SK-N-SH (cell line): ENCODE data around the gene UBE2E2. TPM values are rescaled to one million over a fixed set of nuclear protein-coding genes. Genes with fewer than 3 reads are reported as not detected.

Experiments
- CTCF ChIA-PET: fragments of 300-600, 350-600 bp; formaldehyde crosslinking; extraction: SDS; loops from one replicate; lab custom pipeline; 2021; lab: Yijun Ruan, JAX
- POLR2A ChIA-PET: fragments of 350-600 bp; sonication (Branson Sonifier 250); formaldehyde crosslinking; extraction: SDS; loops from one replicate; lab custom pipeline; 2020; ENCODE audit warnings: antibody characterized with exemption, inconsistent platforms; lab: Yijun Ruan, JAX
- DNase-seq: peaks from one replicate; pipeline ENCODE4 v3.0.0; 2012
- H2AFZ ChIP-seq: fragments of 200-600 bp; sonication (generic); 2 replicates; pipeline ENCODE4 v1.8.1; 2016; ENCODE audit warnings: antibody characterized with exemption, mild to moderate bottlenecking, low read depth
- H3F3A ChIP-seq: fragments of 200-600 bp; sonication (generic); replicated peaks from 2 replicates; pipeline ENCODE3; 2016; ENCODE audit warnings: antibody characterized with exemption, mild to moderate bottlenecking; ENCODE audit not compliant: insufficient read depth
- H3K27ac ChIP-seq, 2 experiments: fragments of 200-500 bp in 1 of 2; fragments of 200-600 bp in 1 of 2; sonication (Bioruptor generic) in 1 of 2; sonication (generic), shearing (Covaris generic) in 1 of 2; 2 replicates each; pipeline versions ENCODE4 v1.5.1 to v1.6.1; 2014 to 2016; ENCODE audit warnings: low read depth in 2 of 2, inconsistent platforms in 1 of 2, low read length in 1 of 2, mild to moderate bottlenecking in 1 of 2, mixed read lengths in 1 of 2
- H3K27me3 ChIP-seq: fragments of 200-600 bp; sonication (generic), shearing (Covaris generic); 2 replicates; pipeline ENCODE4 v1.6.1; 2016; ENCODE audit warnings: mixed run types; ENCODE audit not compliant: insufficient read depth
- H3K36me3 ChIP-seq, 2 experiments: fragments of 200-500 bp in 1 of 2; fragments of 200-600 bp in 1 of 2; sonication (Bioruptor generic) in 1 of 2; sonication (generic) in 1 of 2; replicated peaks in 1 of 2; 2 replicates each; pipeline versions ENCODE3 to v1.5.1; 2014 to 2016; ENCODE audit warnings: low read length in 1 of 2, mild to moderate bottlenecking in 1 of 2; ENCODE audit not compliant: insufficient read depth in 2 of 2, control insufficient read depth in 1 of 2
- H3K4me1 ChIP-seq, 2 experiments: fragments of 200-500 bp in 1 of 2; fragments of 200-600 bp in 1 of 2; sonication (Bioruptor generic) in 1 of 2; sonication (generic), shearing (Covaris generic) in 1 of 2; 2 replicates each; pipeline versions ENCODE4 v1.5.1 to v1.6.1; 2014 to 2016; ENCODE audit warnings: low read depth in 1 of 2, low read length in 1 of 2, mixed run types in 1 of 2; ENCODE audit not compliant: insufficient read depth in 2 of 2, control insufficient read depth in 1 of 2
- H3K4me2 ChIP-seq: fragments of 200-600 bp; sonication (generic), shearing (Covaris generic); 2 replicates; pipeline ENCODE4 v1.6.1; 2017; ENCODE audit warnings: mixed run types
- H3K4me3 ChIP-seq, 2 experiments: fragments of 200-500 bp in 1 of 2; fragments of 200-600 bp in 1 of 2; sonication (Bioruptor generic) in 1 of 2; sonication (generic), shearing (Covaris generic) in 1 of 2; 2 replicates each; pipeline versions ENCODE4 v1.5.1 to v1.8.1; 2014 to 2016; ENCODE audit warnings: low read depth in 2 of 2, inconsistent platforms in 1 of 2, low read length in 1 of 2, mild to moderate bottlenecking in 1 of 2, mixed read lengths in 1 of 2, moderate library complexity in 1 of 2
- H3K79me2 ChIP-seq: fragments of 200-600 bp; sonication (generic); 2 replicates; pipeline ENCODE4 v1.8.1; 2017; ENCODE audit warnings: mild to moderate bottlenecking; ENCODE audit not compliant: insufficient read depth
- H3K9ac ChIP-seq: fragments of 200-600 bp; sonication (generic); 2 replicates; pipeline ENCODE4 v1.6.1; 2017; ENCODE audit warnings: mixed run types
- H3K9me2 ChIP-seq: fragments of 200-600 bp; sonication (generic); 2 replicates; pipeline ENCODE4 v1.6.1; 2017; ENCODE audit warnings: mixed run types
- H3K9me3 ChIP-seq: fragments of 200-600 bp; sonication (generic); 2 replicates; pipeline ENCODE4 v1.6.1; 2017; ENCODE audit warnings: mixed run types, mild to moderate bottlenecking, moderate library complexity
- H4K20me1 ChIP-seq: fragments of 200-600 bp; sonication (generic); 2 replicates; pipeline ENCODE4 v1.6.1; 2017; ENCODE audit warnings: mild to moderate bottlenecking, mixed run types; ENCODE audit not compliant: insufficient read depth
- CTCF ChIP-seq: fragments of 200-600 bp; sonication (generic); IDR thresholded peaks from 2 replicates; pipeline ENCODE4 v1.6.1; 2017; ENCODE audit warnings: antibody characterized with exemption, mild to moderate bottlenecking, moderate library complexity
- ELF1 ChIP-seq: IDR thresholded peaks from 2 replicates; pipeline ENCODE4 v1.4.0; 2012
- EP300 ChIP-seq, 2 experiments: IDR thresholded peaks; 2 replicates each; pipeline versions ENCODE4 v1.4.0 to v1.6.1; 2012; ENCODE audit warnings: borderline replicate concordance in 1 of 2, low read depth in 1 of 2, low read length in 1 of 2
- FOXM1 ChIP-seq: IDR thresholded peaks from 2 replicates; pipeline ENCODE4 v1.4.0; 2012; ENCODE audit warnings: low read depth, mild to moderate bottlenecking
- GABPA ChIP-seq: IDR thresholded peaks from 2 replicates; pipeline ENCODE4 v1.4.0; 2012; ENCODE audit warnings: low read depth, mild to moderate bottlenecking
- GATA2 ChIP-seq: sonication (generic); formaldehyde crosslinking; IDR thresholded peaks from 2 replicates; pipeline ENCODE4 v1.5.0; 2020; ENCODE audit warnings: mild to moderate bottlenecking, missing genetic modification reagents
- JUND ChIP-seq: IDR thresholded peaks from 2 replicates; pipeline ENCODE4 v1.4.0; 2012
- NFIC ChIP-seq: IDR thresholded peaks from 2 replicates; pipeline ENCODE4 v1.4.0; 2012; ENCODE audit warnings: borderline replicate concordance
- PBX3 ChIP-seq: IDR thresholded peaks from 2 replicates; pipeline ENCODE4; 2012
- POLR2AphosphoS5 ChIP-seq: IDR thresholded peaks from 2 replicates; pipeline ENCODE4 v1.6.1; 2012; ENCODE audit warnings: low read depth, low read length
- RXRA ChIP-seq: IDR thresholded peaks from 2 replicates; pipeline ENCODE4 v1.4.0; 2012; ENCODE audit warnings: low read depth, mild to moderate bottlenecking, borderline replicate concordance
- TAF1 ChIP-seq: IDR thresholded peaks from 2 replicates; pipeline ENCODE4 v1.6.1; 2012; ENCODE audit warnings: low read depth, mild to moderate bottlenecking, low read length, moderate library complexity, borderline replicate concordance
- TCF12 ChIP-seq: IDR thresholded peaks from 2 replicates; pipeline ENCODE4 v1.4.0; 2012
- TEAD4 ChIP-seq: IDR thresholded peaks from 2 replicates; pipeline ENCODE4 v1.4.0; 2012; ENCODE audit warnings: mild to moderate bottlenecking, borderline replicate concordance; ENCODE audit not compliant: insufficient read depth
- YY1 ChIP-seq: IDR thresholded peaks from 2 replicates; pipeline ENCODE4 v1.4.0; 2012; ENCODE audit warnings: low read depth, mild to moderate bottlenecking
- WGBS: methylation state at CpG from one replicate; pipeline ENCODE4 v1.1.6; 2017; ENCODE audit warnings: low lambda C conversion rate; 5-methylcytosine and 5-hydroxymethylcytosine counted together
- polyA plus RNA-seq, 3 experiments: library from polyadenylated mRNA; depleted of rRNA; stranded (reverse); fragments of >200 nt; gene quantifications; 2 replicates each; pipeline ENCODE4 v1.2.3, GENCODE V29; 2012
- TF ChIP-seq, protein P1 (sequence below): IDR thresholded peaks from 2 replicates; pipeline ENCODE4 v1.4.0; 2012; ENCODE audit warnings: low read depth, borderline replicate concordance
- TF ChIP-seq, protein P2 (sequence below): IDR thresholded peaks from 2 replicates; pipeline ENCODE4 v1.4.0; 2012; ENCODE audit warnings: low read depth, borderline replicate concordance
- TF ChIP-seq, protein P3 (sequence below): fragments of 150-350 bp; IDR thresholded peaks from 2 replicates; pipeline ENCODE4 v1.6.1; 2016; ENCODE audit warnings: mild to moderate bottlenecking, low read depth, low read length

UBE2E2 gene
- polyA plus RNA-seq, 1 of the 3 experiments (the other 2 are of a cell fraction): 46.4 TPM

GRCh38 chr3:23312866-23313265, 109.7 kb downstream of the UBE2E2 start:
- Histone ChIP-seq H3K4me1 (no peaks in the 10 kb centered on the region), H3K4me3 (no peak overlapping the region)
- TF ChIP-seq ELF1: no peak
- no peak for TF ChIP-seq CTCF
- no peak for TF ChIP-seq GABPA
- no peak for TF ChIP-seq GATA2 (CRISPR knock-in tag)
- TF ChIP-seq, protein P1, sequence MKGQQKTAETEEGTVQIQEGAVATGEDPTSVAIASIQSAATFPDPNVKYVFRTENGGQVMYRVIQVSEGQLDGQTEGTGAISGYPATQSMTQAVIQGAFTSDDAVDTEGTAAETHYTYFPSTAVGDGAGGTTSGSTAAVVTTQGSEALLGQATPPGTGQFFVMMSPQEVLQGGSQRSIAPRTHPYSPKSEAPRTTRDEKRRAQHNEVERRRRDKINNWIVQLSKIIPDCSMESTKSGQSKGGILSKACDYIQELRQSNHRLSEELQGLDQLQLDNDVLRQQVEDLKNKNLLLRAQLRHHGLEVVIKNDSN: no peak
- TF ChIP-seq JUND: no peak
- no peak for TF ChIP-seq POLR2AphosphoS5
- TF ChIP-seq, protein P2, sequence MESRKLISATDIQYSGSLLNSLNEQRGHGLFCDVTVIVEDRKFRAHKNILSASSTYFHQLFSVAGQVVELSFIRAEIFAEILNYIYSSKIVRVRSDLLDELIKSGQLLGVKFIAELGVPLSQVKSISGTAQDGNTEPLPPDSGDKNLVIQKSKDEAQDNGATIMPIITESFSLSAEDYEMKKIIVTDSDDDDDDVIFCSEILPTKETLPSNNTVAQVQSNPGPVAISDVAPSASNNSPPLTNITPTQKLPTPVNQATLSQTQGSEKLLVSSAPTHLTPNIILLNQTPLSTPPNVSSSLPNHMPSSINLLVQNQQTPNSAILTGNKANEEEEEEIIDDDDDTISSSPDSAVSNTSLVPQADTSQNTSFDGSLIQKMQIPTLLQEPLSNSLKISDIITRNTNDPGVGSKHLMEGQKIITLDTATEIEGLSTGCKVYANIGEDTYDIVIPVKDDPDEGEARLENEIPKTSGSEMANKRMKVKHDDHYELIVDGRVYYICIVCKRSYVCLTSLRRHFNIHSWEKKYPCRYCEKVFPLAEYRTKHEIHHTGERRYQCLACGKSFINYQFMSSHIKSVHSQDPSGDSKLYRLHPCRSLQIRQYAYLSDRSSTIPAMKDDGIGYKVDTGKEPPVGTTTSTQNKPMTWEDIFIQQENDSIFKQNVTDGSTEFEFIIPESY: no peak
- TF ChIP-seq TAF1: no peak
- TF ChIP-seq, protein P3, sequence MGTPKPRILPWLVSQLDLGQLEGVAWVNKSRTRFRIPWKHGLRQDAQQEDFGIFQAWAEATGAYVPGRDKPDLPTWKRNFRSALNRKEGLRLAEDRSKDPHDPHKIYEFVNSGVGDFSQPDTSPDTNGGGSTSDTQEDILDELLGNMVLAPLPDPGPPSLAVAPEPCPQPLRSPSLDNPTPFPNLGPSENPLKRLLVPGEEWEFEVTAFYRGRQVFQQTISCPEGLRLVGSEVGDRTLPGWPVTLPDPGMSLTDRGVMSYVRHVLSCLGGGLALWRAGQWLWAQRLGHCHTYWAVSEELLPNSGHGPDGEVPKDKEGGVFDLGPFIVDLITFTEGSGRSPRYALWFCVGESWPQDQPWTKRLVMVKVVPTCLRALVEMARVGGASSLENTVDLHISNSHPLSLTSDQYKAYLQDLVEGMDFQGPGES: no peak
- TF ChIP-seq TEAD4: no peak
- no peak for TF ChIP-seq YY1
- no peak for TF ChIP-seq RXRA
- no peak for TF ChIP-seq PBX3
- TF ChIP-seq TCF12: no peak
- TF ChIP-seq EP300 (IDR thresholded peaks at IDR 0.05; ENCODE audit: borderline replicate concordance in 1 of 2, low read depth in 1 of 2, low read length in 1 of 2): no peak
- no peak for TF ChIP-seq FOXM1
- no peak for TF ChIP-seq NFIC
- TF ChIP-seq, all 33 proteins: peak for 0
- DNase-seq: no peak
- H2AFZ ChIP-seq: no peak overlapping the region
- WGBS: 91% methylated on average over 3 of the region's 3 CpGs
- H3K79me2 ChIP-seq: no peaks in the 10 kb centered on the region; the same call in none of the 2 replicates
- H3K4me2 ChIP-seq: no peak overlapping the region
- no peaks in the 10 kb centered on the region for H3K9me2 ChIP-seq
- H3K27ac ChIP-seq: no peak overlapping the region
- ChIA-PET POLR2A (no interaction called here), CTCF (no interaction called here)
- no peaks in the 10 kb centered on the region for H3K36me3 ChIP-seq
- H3F3A ChIP-seq: no peaks in the 10 kb centered on the region
- no peaks in the 10 kb centered on the region for H3K9me3 ChIP-seq
- H3K27me3 ChIP-seq: no peaks in the 10 kb centered on the region
- H3K9ac ChIP-seq: no peak overlapping the region
- no peaks in the 10 kb centered on the region for H4K20me1 ChIP-seq
